Measurements from ENCODE around the gene RAB11FIP2.
"Not testable (repeated sequence)": the region's sequence is repeated elsewhere in the genome, so short reads cannot be mapped to it uniquely, and the experiment has no call there.

The RAB11FIP2 gene, protein sequence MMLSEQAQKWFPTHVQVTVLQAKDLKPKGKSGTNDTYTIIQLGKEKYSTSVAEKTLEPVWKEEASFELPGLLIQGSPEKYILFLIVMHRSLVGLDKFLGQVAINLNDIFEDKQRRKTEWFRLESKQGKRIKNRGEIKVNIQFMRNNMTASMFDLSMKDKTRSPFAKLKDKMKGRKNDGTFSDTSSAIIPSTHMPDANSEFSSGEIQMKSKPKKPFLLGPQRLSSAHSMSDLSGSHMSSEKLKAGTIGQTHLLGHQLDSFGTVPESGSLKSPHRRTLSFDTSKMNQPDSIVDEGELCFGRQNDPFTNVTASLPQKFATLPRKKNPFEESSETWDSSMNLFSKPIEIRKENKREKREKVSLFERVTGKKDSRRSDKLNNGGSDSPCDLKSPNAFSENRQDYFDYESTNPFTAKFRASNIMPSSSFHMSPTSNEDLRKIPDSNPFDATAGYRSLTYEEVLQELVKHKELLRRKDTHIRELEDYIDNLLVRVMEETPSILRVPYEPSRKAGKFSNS

DNA sequence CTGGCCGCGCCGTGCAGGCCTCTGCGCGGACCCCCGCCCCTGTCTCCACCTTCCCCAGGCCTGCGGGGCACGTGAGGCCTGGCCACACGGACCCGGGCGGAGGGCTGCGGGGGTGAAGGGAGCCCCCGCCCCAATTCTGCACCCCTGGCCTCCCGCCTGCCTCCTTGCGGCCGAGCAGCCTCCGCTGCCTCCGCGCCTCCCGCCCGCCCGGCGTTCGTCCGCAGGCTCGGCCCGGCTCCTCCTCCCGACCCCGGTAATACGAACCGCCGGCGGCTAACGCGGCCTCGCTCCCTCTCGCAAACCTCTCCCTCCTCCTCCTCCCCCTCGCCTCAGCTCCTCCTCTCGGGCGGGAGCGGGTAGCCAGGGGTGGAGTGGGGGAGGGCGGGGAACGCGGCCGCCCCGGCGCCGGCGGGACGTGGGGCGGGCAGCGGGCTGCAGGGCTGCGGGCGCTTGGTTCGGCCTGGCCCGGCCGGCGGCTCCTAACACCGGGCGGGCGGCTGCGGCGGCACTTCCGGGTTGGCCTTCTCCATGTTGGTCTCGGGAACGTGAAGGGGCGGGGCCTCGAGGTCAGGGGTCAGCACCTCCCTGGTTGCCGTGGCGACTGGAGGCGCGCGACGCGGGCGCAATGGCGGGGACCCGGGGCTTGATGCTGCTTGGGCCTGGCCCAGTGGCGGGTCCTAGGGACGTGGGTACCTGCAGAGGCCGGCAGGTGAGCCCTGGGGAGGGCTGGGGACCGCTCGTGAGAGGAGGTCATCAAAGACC, at the start of gene RAB11FIP2:
Gene RAB11FIP2 (minus strand): TSS at position 547 of the 762 bp plus-strand sequence. CDS start 778 bp downstream, outside the sequence.
- peak; percentile 97 for DNase-seq

DNA sequence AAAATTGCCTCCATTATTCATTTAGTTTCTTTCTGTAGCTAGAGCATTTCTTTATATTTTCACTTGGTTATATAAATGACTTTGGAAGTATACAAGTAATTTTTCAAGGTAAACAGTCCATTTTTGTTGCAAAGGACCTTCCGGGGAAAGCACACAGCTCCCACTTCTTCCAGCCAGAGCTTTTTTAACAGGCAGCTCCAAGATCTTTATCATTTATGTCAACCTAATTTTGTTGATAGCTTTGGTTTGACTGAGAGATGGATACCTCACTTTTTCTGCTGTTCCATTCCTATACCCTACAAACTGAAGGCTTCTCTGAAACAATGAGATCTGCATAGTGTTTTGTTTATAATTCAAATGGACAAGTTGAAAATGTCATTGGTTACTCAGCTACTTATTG, 49.3 kb upstream of the RAB11FIP2 start:
- DNase-seq: no peak

DNA sequence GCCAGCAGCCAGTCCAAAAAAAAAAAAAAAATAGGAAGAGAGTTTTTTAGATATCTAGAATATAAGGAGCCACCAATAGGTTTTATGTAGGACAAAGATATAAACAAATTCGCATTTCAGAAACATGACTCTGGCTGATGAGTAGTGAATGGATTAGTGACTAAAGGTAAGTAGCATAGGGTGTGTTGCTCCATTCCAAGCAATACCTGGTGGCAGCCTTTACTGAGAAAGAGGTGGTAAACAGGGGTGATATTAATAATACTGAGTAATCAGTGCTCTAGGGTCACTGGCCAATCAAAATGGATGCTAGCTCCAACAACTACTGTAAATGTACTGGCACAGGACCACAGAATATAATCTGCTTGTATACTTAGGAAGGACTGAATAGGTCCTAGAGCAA, 45.5 kb upstream of the RAB11FIP2 start:
- DNase-seq: no peak

DNA sequence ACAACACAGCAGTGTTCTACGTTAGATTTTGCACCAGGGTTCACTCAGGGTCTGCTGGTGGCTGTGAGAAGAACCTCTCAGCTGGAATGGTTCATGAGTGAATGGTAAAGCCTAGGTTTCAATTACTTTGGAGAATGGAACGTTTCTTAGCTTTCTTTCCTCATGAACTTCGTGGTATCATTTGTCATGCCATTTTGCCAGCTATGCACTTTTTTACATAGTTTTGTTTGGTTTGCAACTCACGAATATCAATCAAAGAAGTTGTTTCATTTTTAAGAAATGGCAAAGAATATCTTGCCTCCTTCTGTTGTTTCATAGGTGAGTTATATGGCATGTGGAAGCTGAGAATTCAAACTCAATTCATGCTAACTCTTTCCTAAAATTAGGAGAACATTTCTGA, 34.1 kb upstream of the RAB11FIP2 start:
- DNase-seq: no peak

DNA sequence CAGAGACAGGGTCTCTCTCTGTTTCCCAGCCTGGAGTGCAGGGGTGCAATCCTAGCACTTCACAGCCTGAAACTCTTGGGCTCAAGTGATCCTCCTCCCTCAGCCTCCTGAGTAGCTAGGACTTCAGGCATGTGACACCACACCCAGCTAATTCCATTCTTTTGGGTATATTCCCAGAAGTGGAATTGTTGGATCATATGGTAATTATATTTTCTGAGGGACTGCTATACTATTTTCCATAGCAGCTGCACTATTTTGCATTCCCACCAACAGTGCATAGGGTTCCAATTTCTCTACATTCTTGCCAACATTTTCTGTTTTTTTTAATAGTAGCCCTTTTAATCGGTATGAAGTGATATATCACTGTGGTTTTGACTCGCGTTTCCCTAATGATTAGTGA, 30.0 kb upstream of the RAB11FIP2 start:
- DNase-seq: no peak

DNA sequence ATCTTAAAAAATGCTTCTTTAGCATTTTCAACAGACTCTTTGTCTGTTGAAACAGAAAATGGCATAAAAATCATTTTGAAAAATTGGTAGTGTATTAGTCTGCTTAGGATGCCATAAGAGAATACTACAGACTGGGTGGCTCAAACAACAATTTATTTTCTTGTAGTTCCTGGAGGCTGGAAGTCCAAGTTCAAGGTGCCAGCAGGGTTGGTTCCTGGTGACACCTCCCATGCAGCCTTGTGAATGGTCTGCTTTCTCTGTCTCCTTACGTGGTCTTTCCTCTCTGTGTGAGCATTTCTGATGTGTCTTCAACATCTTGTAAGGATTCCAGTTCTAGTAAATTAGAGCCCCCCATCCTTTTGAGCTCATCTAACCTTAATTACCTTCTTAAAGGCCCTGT, 26.1 kb upstream of the RAB11FIP2 start:
- no peak for DNase-seq

DNA sequence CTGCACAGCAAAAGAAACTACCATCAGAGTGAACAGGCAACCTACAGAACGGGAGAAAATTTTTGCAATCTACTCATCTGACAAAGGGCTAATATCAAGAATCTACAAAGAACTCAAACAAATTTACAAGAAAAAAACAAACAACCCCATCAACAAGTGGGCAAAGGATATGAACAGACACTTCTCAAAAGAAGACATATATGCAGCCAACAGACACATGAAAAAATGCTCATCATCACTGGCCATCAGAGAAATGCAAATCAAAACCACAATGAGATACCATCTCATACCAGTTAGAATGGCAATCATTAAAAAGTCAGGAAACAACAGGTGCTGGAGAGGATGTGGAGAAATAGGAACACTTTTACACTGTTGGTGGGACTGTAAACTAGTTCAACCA, 20.6 kb upstream of the RAB11FIP2 start:
- DNase-seq: not testable (repeated sequence)

DNA sequence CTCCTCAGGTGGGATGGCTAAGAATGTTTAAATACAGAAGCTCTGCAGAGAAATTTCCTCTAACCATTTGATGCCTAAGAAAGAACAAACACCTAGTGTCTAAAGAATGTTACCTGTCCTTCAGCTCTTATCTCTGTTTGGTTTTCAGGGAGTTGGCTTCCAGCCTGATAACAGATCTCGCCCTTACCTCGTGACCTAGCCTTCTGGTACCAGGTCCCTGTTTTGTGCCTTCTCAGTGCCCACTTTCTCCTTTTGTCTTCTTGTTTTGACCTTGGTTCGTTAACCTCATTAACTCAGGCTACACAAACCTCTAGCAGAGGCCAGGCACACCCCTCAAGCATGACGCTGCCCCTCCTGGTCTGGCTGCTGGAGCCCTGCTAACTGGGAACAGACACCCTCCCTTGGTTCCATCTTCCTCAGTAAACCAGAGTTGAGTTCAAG, 16.1 kb upstream of the RAB11FIP2 start:
- DNase-seq: no peak

DNA sequence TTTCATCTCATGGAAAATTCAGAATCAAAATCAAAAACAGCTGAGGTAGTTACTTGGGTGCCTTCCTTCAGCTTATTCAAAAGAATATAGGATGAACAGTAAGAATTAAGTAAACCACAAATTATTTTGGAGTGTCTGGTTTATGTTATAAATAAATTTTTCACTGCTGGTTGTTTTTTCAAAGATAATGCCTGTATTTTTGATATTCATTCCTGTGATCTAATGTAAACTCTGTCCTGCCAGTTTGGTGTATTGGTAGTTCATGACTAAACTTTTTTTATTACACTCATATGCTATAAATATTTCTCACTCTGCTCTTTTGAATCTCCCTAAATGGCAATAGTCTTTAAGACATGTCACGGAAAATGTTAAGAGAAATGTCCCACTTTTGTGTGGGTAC, 11.6 kb upstream of the RAB11FIP2 start:
- no peak for DNase-seq

DNA sequence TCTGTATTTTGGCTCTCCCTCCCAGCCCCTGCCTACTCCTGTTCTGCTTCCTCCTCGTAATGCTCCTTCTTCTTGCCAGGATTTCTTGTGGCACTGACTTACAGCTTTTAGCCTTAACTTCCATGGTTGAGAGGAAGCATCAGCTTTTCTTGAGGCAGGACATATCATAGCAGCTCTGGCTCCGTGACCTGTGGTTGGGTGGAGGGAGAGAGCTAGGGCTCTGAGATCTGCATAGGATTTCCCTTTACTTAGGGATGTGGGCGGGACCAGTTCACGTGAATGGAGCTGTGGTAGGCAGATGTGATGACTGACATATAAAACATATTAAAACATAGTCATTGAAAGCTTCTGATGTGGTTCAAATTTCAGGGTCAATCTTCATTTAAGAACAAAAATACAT, 10.6 kb upstream of the RAB11FIP2 start:
- no peak for DNase-seq

DNA sequence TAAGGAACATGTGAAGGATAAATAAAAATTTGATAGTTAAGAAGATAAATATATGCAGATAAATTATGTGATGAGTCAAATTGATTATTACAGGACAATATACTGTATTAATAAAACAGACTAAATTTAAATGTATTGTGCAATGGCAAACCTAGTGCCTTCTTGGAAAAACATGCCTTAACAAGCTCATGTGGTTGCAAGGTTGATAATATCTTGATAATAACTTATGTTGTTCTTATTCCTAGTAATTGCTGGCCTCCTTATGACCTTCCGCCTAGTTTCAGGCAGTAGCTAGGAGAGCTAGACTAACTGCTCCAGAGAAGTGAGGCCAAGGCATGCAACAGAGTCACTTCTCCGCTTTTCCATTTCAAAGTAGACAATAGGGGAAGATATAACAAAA, 7.6 kb upstream of the RAB11FIP2 start:
- no peak for DNase-seq

DNA sequence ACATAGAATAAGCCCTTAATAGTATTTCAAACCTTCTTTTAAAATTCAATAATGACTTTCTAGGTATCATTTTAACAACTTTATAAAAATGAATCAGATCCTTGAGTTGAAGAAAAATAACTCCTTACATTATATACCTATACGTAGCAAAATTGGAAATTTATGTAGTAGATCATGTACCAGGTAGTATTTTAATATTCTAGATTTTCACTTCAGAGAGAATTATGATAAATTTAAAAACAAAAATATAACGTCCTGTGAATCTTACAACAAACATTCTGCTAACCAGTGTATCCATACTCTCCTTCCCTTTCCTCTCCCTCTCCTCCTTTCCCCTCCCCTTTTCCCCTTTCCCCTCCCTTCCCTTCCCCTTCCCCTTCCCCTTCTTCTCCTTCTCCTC, 6.1 kb upstream of the RAB11FIP2 start:
- DNase-seq: no peak

DNA sequence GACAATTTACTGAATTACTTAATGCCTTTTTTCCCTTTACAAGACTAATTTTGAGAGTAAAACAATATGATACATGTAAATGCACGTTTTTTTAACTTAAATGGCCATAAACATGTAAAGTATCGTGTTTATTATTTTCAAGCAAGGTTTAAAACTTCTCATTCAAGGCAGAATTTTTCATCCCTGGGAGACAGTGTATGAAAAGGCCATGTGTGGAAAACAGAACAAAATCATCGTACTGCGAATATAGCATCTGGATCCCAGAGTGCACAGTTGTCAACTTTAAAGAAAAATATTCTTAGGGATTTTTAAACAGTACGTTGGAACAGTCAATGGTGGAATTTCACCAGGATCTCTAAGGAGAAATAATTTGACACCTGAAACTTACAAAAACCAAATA, 1.1 kb upstream of the RAB11FIP2 start:
- no peak for DNase-seq

DNA sequence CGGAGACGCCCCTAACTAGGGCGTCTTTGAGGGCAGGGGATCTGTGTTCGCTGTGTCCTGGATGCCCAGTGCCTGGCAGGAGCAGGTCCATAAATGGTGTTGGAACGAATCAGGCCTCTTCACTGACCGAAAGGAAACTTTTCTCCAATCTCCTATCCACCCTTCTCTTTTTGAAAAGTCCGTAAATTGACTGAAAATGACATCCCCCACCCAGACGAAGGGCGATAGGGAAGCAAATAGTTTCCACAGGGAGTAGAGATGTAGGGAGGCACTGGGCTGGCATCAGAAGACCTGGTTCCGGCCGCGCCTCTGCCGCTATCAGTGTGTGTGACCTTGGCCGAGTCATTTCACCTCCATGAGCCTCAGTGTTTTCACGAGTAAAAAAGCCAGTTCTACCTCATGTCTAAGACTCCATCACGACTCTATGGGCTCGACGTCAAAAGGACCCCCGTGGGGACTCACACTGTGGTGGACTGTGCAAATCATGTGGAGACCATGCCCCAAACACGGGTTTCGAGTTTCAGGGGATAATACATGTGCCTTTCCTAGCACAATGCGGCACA, 497 bp upstream of the RAB11FIP2 start:
- no peak for DNase-seq

DNA sequence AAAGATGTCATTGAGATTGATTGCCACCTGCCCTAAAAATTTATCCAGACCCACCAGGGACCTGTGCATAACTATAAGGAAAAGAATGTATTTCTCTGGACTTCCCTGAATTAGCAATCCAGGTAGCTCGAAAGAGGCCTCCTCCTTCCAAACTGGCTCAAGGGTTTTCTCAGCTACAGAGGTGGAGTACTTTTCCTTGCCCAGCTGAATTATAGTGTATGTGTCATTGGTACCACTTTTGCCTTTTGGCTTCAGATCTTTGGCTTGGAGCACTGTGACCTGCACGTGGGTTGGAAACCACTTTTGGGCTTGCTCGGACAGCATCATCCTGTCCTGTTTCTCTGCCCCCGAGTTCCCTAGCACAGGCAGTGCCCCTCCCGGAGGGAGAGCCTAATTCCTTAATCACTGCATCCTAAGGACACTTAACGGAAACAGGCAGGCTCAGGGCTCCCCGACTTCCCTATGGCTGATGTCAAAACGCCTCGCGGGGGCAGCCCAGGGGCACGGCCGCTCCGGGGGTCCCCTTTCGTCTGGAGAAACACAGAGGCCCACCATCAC, 825 bp downstream of the RAB11FIP2 start:
- no peak for DNase-seq

DNA sequence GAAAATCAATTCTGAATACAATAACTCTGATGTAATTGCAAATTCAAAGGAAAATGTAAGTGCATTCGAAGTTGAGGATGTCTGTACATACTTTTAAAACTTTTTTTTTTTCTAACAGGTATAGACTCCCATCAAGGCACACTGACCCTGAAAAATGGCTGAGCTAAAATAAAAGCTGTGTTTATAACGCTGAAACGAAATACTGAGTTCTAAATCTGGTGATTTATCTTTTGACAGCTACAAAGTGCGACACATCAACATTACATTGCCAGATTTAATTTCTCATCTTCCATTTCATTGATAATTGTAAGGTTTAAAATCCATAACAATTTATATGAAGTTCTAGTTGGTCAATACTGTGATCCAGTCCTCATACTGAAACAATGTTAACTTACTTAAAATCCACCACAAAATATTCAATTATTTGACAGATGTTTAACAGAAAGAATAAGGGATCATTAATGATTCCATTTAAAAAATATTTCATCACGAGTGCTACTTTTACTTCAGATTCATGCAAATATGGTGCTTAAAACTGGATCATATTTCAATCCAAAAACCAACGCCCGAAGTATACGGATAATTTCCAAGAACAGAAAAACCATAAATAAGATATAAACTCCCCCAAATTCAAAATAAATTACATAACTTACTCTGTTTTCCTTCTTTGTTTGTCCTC, 1.4 kb downstream of the RAB11FIP2 start:
- DNase-seq: no peak

DNA sequence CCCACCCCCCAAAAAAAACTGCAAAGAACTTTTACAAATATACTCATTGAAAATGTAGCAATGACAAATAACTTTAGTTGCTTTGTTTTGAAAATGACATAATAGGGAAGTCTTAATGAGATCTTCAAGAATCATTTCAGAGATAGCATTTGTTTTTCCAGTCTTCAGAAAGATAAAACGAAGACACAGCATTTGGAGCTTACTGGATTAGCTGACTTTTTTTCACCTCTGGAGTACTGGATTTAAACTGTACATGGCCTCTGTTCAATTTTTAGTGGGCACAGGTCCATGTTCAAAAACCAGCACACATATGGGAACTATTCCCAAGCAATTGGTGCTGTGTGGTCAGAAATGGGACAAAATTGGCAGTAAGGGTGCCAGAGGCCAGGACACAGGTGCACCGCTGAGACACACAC, 3.9 kb downstream of the RAB11FIP2 start:
- DNase-seq: no peak

DNA sequence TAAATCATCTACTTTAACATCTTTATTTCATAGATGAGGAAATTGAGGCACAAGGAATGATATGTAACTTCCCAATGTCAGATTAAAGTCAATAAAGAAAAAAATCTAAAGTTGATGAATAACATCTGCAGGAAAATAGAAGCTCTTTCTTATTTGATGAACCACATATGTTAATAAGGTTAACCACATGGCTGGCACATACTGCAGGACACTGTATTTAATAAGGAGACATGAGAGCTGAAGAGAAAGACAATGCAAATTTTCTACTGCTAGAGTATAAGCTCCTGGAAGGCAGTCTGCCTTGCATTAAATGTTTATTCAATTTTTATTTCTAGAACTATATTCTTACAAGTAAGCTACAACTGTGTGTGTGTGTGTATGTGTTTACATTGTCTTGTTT, 4.4 kb downstream of the RAB11FIP2 start:
- DNase-seq: no peak

DNA sequence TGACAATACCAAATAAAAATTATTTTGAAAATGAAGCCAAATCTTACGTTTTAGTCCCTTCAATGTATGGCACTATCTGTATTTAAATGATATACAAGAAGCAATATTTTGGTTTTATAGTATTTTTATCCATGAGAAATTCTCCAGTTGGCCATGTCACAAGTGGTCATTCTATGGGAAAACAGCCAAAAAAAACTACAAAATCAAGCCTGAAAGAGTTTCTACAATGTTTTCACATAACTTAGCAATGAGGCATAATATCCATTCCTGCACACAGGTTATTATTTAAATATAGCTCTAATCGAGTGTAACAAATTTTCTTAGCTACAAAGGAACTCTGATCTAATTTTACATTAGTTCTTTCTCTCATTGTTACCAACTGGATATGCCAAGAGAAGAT, 5.4 kb downstream of the RAB11FIP2 start:
- DNase-seq: no peak

DNA sequence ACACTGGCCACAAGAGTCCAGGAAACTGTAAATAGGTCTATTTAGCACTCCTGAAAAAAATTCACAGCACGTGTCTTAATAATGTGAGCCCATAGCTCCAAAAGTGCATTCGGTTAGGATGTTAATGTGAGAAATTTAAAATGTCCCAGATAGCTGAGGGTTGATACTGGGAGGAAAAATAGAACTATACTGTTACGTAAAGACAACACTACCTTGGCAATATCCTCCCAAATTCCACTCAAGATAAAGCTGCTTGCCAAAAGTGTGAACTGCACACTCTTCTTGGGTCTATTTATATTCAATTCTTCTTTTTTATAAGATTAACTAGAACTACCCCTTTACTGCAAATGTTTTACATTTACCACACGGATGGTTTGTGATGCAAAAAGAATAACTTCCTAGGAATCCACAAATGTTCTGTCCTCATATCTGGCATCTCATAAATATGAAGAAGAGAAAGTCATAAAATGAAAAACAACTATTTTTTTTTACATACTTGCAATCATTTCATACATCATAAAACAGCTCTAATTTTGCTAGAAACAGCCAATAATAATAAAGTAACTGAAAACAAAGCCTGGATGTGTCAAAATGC, 10.4 kb downstream of the RAB11FIP2 start:
- DNase-seq: no peak

DNA sequence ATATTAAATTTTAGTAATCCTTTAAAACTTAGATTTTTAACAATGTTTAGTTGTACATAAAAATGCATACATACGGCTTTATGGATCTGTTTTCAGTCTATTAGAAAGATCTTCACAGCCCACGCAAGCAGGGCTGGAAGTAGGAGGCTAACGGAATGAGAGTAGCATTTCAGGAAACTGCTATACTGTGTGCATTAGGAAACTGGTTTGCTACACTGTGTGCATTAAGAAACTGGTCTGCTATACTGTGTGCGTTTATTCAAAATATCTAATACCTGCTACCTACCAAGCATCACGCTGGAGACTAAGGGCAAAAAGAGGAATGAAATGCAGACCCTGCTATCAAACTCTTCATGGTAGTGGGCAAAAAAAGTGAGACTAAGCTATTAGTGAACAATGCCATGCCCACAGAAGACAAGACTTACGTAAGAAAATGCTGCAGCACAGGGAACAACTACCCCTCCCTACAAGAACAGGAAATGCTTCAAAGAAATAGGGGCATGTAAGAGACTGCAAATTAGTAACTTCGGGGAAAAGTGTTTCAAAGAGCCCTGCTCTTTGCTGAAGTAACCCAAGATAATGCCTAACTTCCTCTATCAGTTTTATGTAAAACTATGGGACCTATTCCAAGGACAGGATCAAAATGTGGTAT, 11.3 kb downstream of the RAB11FIP2 start:
- DNase-seq: no peak

DNA sequence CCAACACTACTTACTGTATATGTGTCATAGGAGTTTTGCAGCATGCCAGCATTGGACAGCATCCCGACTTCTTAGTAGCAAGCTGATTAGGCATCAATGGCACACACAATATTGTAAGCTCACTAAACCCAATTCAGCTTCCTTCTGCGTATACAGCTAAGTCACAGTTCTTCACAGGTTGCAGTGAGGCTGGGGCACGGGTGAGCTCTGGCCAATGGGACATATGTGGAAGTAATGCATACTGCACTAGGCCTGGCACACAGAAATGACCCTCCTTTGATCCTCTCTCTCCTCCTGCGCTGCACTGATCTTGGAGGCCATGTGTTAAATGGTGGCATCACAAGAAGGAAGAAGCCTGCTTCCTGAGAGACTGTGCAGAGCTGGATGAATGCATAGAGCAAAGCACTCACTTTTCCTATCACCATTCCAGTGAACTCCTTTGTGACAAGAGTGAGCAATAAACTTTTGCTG, 11.9 kb downstream of the RAB11FIP2 start:
- DNase-seq: no peak

All from right forelimb (tissue), 1 donor.